Measurements from ENCODE around the gene CDC73. TPM values are rescaled to one million over a fixed set of nuclear protein-coding genes. Genes with fewer than 3 reads are reported as not detected.
"Not testable (repeated sequence)": the region's sequence is repeated elsewhere in the genome, so short reads cannot be mapped to it uniquely, and the experiment has no call there.

Gene CDC73
- total RNA-seq, 2 donors from 2014 or later = 27.8 to 30.1 TPM

DNA sequence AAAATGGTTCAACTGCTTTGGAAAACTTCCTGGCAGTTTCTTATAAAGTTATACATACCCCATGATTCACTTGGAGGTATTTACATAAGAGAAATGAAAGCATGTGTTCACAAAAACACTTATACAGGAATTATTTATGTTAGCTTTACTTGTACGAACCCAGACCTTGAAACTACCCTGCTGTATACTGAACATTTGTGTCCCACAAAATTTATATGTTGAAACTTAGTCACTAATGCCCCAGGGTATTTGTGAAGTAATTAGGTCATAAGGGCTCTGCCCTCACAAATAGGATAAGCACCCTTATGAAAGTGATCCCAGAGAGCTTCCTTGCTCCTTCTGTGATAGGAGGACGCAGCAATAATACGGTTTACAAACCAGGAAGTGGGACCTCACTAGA is 107.3 kb downstream of the CDC73 start:
- no peak overlapping the region for H3K27ac ChIP-seq
- no peak for DNase-seq (ENCODE audit: low spot score)
- no peaks in the 10 kb centered on the region for H3K9me3 ChIP-seq
- H3K4me3 ChIP-seq = no peak overlapping the region
- no peaks in the 10 kb centered on the region for H3K4me1 ChIP-seq
- H3K27me3 ChIP-seq = no peaks in the 10 kb centered on the region
- H3K36me3 ChIP-seq = peaks cover 6% of the 10 kb centered on the region
- TF ChIP-seq CTCF (IDR thresholded peaks at IDR 0.05) = no peak

GRCh38 chr1:193231146-193231545 is 109.3 kb downstream of the CDC73 start:
- H3K27ac ChIP-seq; H3K27me3 ChIP-seq; DNase-seq (ENCODE audit: low spot score); H3K4me3 ChIP-seq; H3K9me3 ChIP-seq; H3K36me3 ChIP-seq; H3K4me1 ChIP-seq: not testable (repeated sequence)

DNA sequence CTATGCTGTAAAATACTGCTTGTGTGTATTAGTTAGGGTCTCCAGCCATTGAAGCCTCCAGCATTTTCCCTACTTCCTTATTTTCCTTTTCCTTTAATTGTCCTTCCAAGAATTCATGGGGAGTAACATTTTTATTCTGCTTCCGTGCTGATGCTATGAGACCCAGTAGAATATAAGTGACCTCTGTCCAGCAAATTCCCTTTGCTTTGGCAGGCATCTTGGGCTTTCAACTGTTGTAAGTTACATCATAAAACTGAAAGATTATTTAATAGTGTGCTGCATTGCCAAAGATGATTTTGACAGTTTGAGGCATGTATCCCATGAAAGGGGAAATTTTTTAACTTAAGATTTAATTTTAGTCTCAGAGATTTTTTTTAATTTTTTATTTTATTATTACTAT is 112.7 kb downstream of the CDC73 start:
- H3K4me1 ChIP-seq = no peaks in the 10 kb centered on the region
- no peaks in the 10 kb centered on the region for H3K27me3 ChIP-seq
- peaks cover 6% of the 10 kb centered on the region for H3K36me3 ChIP-seq
- H3K9me3 ChIP-seq = no peaks in the 10 kb centered on the region
- no peak overlapping the region for H3K4me3 ChIP-seq
- TF ChIP-seq CTCF (IDR thresholded peaks at IDR 0.05) = no peak
- no peak overlapping the region for H3K27ac ChIP-seq
- no peak for DNase-seq (ENCODE audit: low spot score)

DNA sequence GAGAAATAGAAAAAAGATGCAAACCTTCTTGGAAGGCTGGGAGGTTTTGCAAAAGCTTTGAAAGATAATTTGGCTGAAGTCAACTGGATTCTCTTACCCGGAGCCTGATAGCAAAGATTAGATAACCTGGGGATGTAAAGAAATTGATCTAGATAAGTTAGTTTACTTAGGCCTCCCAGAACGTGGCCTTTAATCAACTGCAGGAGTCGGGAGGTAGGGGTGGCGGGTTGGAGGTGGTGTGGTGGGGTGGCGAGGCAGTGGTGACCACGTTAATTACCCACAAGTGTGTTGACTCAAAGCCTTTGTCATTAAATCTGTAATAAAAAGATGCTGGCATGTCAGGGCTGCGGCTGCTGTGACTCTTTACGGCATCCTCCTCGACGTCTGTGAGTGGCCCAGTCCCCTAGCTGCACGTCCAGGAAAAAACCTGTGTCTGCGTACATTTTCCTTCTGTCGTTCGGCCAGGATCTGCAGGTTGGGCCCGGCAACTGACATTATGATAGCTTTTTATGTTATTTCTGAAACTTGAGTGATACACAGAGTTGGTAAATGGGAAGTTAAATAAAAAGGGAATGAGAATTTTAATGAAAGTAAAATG is 115.6 kb downstream of the CDC73 start:
- H3K27ac ChIP-seq = no peak overlapping the region
- H3K27me3 ChIP-seq = no peaks in the 10 kb centered on the region
- TF ChIP-seq CTCF (IDR thresholded peaks at IDR 0.05) = no peak
- H3K9me3 ChIP-seq = no peaks in the 10 kb centered on the region
- peaks cover 6% of the 10 kb centered on the region for H3K36me3 ChIP-seq
- H3K4me3 ChIP-seq = no peak overlapping the region
- DNase-seq (ENCODE audit: low spot score) = no peak
- no peaks in the 10 kb centered on the region for H3K4me1 ChIP-seq

DNA sequence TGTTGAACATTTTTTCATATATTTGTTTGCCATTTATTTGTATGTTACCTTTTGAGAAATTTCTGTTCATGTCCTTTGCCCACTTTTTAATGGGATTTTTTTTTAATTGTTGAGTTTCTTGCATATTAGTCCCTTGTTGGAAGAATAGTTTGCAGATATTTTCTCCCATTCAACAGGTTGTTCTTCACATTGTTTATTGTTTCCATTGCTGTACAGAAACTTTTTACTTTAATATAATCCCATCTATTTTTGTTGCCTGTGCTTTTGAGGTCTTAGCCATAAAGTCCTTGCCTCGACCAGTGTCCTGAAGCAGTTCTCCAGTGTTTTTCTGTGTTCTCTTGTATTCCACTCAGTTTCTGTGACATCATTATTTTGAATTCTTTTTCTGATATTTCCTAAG is 118.8 kb downstream of the CDC73 start:
- H3K4me3 ChIP-seq = no peak overlapping the region
- H3K36me3 ChIP-seq = no peaks in the 10 kb centered on the region
- TF ChIP-seq CTCF (IDR thresholded peaks at IDR 0.05) = no peak
- no peaks in the 10 kb centered on the region for H3K27me3 ChIP-seq
- no peaks in the 10 kb centered on the region for H3K9me3 ChIP-seq
- H3K27ac ChIP-seq = no peak overlapping the region
- no peaks in the 10 kb centered on the region for H3K4me1 ChIP-seq
- no peak for DNase-seq (ENCODE audit: low spot score)

DNA sequence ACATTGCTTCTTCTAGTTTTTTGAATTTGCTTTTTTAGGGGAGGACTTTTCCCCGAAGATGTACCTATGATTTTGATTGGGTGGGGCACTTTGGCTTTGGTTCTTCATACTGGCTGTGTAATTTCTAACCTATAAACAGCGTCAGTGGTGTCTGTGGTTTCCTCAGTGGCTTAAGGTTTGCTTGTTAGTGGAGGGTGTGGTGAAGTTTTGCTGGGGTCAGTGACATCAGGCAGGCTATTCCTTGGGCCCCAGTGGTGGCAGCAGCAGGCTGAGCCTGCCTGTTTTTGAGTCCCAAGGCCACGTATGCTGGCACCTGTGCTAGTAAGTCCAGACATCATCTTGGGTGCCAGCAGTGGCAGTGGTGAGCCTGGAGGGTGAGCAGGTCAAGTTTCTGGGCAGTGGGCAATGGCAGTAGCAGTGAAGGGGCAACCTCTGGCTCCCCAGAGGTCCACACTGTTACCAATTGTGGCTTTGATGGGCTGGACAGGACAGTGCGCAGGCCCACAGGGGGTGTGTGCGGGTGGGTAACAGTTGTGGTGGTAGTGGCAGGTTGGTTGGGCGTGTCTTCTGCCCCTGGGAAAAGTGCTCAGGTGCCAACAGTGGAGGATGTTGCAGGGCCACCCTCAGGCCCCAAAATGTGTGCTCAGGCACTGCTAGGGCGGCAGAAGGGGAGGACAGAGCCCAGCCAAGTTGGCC is 119.4 kb downstream of the CDC73 start:
- Histone ChIP-seq H3K4me1 (no peaks in the 10 kb centered on the region), H3K27ac (no peak overlapping the region), H3K4me3 (no peak overlapping the region), H3K36me3 (no peaks in the 10 kb centered on the region), H3K9me3 (no peaks in the 10 kb centered on the region), H3K27me3 (no peaks in the 10 kb centered on the region)
- DNase-seq (ENCODE audit: low spot score) = no peak
- no peak for TF ChIP-seq CTCF (IDR thresholded peaks at IDR 0.05)
